Muscle of arm (tissue), 14 donors: ENCODE data around the gene LIN7C. TPM values are rescaled to one million over a fixed set of nuclear protein-coding genes. Genes with fewer than 3 reads are reported as not detected.
A peak's percentile ranks its signal among the peaks of the same experiment; 100 is the strongest.
"Not testable (repeated sequence)": the region's sequence is repeated elsewhere in the genome, so short reads cannot be mapped to it uniquely, and the experiment has no call there.

Experiments
- DNase-seq: peaks from one replicate; pipeline ENCODE4 v3.0.0-alpha.2; 2013
- long read RNA-seq, 11 donors: transcript quantifications; one replicate each; lab custom pipeline, GENCODE V29; 2026
- polyA plus RNA-seq, 12 donors: library from polyadenylated mRNA; unstranded; fragments of 120-200 nt; gene quantifications; one replicate each; pipeline ENCODE4 v1.2.1, GENCODE V29; 2013; ENCODE audit not compliant: insufficient read length in 12 of 12

Gene LIN7C
- 10 to 100 TPM in 11 of 12 donors, not detected in 1; 10.4 to 17.9 (median 14.8) TPM for polyA plus RNA-seq
- long read RNA-seq, donor 1, full-length matches to known transcripts = 7 of 7 reads
- long read RNA-seq, donor 1, partial matches to known transcripts = 0 of 7 reads
- long read RNA-seq, donor 1, other reads (novel, unspliced or antisense) = 0 of 7 reads
- long read RNA-seq, donor 2, full-length matches to known transcripts = 5 of 11 reads
- long read RNA-seq, donor 2, partial matches to known transcripts = 6 of 11 reads
- long read RNA-seq, donor 2, other reads (novel, unspliced or antisense) = 0 of 11 reads
- long read RNA-seq, donor 3, full-length matches to known transcripts = 4 of 4 reads
- long read RNA-seq, donor 3, partial matches to known transcripts = 0 of 4 reads
- long read RNA-seq, donor 3, other reads (novel, unspliced or antisense) = 0 of 4 reads
- long read RNA-seq, donor 4 = 0 reads
- long read RNA-seq, donor 5 = 0 reads
- long read RNA-seq, donor 6, full-length matches to known transcripts = 1 of 1 reads
- long read RNA-seq, donor 6, partial matches to known transcripts = 0 of 1 reads
- long read RNA-seq, donor 6, other reads (novel, unspliced or antisense) = 0 of 1 reads
- long read RNA-seq, donor 7, full-length matches to known transcripts = 3 of 3 reads
- long read RNA-seq, donor 7, partial matches to known transcripts = 0 of 3 reads
- long read RNA-seq, donor 7, other reads (novel, unspliced or antisense) = 0 of 3 reads
- long read RNA-seq, donor 8, full-length matches to known transcripts = 5 of 5 reads
- long read RNA-seq, donor 8, partial matches to known transcripts = 0 of 5 reads
- long read RNA-seq, donor 8, other reads (novel, unspliced or antisense) = 0 of 5 reads
- long read RNA-seq, donor 9 = 0 reads
- long read RNA-seq, donor 10, full-length matches to known transcripts = 2 of 2 reads
- long read RNA-seq, donor 10, partial matches to known transcripts = 0 of 2 reads
- long read RNA-seq, donor 10, other reads (novel, unspliced or antisense) = 0 of 2 reads
- long read RNA-seq, donor 11, full-length matches to known transcripts = 4 of 4 reads
- long read RNA-seq, donor 11, partial matches to known transcripts = 0 of 4 reads
- long read RNA-seq, donor 11, other reads (novel, unspliced or antisense) = 0 of 4 reads

DNA sequence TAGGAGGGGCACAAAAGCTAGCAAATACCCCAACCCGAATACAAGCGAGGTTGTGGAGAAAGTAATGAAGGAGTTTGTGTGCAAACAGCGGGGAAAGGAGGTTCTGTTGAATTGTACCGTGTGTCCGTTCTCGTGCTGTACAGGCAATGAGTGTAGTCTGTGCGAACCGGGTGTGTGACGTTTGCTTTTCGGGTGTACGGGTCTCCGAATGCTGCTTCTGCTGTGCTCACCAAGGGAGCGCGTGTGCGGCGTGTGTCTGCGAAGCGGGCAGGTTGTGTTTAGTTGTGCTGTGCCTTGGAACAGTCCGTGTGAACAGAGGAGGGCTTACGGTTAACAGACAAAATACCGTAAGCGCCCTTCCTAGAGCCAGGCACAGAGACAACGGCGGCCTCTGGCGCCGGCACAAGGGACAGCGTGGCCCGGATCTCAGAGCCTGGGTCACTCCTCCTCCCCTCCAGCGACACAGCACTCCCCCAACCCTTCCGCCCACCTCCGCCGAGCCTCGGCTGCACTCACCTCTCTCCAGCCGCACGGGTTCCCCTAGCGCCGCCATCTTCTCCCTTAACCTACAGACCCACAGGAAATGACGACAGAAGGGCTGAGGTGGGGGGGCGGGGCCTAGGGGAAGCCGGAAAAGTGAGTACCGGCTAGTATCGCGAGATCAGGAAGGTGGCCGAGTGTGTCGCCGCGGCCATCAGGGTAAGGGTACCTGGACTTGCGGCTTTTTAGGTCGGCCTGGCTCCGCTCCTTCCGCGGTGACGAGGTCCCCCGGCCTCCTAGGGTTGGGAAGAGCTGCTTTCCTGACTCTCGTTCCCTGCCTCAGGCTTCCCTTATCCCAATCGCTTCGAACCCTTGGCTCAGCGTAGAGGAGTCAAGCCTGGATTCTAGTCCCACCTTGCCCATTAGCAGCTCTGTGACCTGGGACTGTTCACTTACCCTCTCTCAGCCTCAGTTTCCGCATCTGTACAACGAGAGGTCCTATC is at the start of gene LIN7C:
TSS of gene LIN7C (minus strand) at position 570 of the 983 bp plus-strand sequence. CDS start at position 553, 17 bp downstream.
- peak; percentile 96 for DNase-seq

DNA sequence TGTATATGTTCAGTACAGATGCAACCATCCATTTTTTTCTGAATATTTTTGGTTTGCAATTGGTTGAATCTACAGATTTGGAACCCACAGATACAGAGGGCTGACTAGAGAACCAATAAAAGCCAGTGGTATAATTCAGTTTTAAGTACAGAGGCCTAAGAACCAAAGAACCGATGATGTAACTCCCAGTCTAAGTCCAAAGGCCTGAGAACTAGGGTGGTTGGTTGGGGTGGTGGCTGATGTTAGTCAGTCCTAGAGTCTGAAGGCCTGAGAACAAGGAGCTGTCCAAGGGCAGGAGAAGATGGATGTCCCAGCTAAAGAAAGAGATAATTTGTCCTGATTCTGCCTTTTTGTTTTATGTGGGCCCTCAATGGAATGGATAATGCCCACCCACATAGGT is 48.7 kb upstream of the LIN7C start:
- DNase-seq = no peak

GRCh38 chr11:27553186-27553585 is 46.6 kb upstream of the LIN7C start:
- DNase-seq = no peak

GRCh38 chr11:27552341-27552740 is 45.8 kb upstream of the LIN7C start:
- DNase-seq = no peak

GRCh38 chr11:27551127-27551526 is 44.6 kb upstream of the LIN7C start:
- DNase-seq = no peak

- DNase-seq = no peak
Observed at GRCh38 chr11:27545946-27546345, 39.4 kb upstream of the LIN7C start.

GRCh38 chr11:27545035-27545434 is 38.5 kb upstream of the LIN7C start:
- no peak for DNase-seq

- no peak for DNase-seq
Observed at GRCh38 chr11:27541790-27542189, 35.2 kb upstream of the LIN7C start.

DNA sequence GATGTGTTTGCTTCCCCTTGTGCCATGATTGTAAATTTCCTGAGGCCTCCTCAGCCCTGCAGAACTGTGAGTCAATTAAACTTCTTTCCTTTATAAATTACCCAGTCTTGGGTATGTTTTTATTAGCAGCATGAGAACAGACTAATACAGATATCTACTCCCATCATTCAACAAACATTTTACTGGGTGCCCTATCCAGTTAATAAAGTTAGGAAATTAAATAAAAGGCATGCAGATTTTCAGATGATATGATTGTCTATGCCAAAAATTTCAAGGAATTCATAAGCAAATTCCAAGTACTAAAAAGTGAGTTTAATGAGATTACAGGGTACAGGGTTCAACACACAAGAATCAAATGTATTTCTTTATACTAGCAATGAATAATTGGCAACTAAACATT is 33.5 kb upstream of the LIN7C start:
- no peak for DNase-seq

DNA sequence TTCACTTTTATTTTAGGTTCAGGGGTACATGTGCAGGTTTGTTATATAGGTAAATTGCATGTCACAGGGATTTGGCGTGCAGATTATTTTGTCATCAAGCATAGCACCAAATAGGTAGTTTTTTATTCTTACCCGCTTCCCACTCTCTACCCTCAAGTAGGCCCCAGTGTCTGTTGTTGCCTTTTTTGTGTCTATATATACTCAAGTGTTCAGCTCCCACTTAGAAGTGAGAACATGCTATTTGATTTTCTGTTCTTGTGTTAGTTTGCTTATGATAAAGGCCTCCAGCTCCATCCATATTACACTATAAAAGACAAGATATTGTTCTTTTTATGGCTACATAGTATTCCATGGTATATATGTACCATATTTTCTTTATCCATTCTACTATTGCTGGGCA is 28.5 kb upstream of the LIN7C start:
- DNase-seq = no peak

DNA sequence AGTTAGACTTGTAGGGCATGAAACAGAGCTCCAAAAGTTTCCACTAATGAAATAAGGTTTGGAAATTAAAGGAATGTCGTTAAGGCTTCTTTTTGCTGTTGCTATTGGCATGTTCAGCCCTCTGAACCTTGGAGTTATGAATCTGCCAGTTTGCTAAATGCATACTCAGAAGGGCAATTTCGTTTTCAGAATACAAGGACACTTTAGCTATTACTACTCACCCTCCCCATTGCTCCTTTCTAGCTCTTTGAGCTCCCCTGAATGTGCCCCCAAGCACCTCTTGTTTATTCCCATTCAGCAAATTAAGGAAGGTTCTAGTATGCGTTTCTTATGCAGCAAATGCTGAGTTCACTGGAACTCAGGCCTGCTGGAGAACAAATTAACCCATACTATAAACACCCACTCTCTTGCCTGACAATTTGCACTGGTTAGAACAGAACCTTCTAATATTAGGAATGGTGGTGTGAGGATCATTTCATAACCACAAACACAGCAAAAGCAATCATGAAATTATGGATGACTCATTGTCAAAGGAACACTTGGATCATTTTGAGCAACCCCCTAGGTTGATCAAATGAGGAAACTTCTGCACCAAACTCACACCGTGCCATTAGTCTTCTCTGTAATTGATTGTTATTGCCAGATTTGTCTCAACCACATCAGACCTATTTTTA is 26.2 kb upstream of the LIN7C start:
- DNase-seq = no peak

DNA sequence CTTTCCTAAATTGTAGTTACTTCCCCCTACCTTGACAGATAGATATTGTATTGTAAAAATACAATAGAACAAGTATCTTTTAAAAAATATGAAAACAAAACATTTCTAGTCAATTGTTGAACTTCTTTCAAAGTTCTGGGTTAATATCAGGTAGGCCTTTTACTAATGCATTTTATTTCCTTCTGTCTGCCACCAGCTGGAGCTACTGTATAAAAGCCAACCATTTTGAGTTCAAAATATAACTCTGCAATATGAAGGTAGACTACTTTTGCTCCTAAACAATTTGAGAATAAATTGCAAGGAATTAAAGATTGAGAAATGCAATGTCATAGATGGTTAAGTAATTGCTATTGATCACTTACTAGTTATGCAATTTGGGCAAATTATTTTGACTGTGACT is 22.1 kb upstream of the LIN7C start:
- no peak for DNase-seq

DNA sequence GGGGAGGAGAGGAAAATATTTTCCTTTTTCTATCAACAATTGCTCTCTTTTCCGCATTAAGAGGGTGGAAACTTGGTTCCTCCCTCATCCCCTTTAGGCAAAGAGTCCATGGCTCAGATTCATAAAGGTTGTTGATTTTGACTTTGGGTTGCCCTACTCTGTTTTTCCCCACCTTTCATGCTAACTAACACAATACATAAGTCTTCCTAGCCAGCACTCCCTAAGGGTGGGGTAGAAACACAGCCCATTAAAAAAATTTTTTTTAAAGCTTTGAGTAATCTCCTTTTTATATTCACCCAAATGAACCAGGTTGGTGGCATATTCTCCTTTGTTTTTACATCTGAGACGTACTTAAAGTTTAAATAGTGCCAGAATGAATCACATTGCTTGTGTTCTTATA is 20.0 kb upstream of the LIN7C start:
- DNase-seq = no peak

DNA sequence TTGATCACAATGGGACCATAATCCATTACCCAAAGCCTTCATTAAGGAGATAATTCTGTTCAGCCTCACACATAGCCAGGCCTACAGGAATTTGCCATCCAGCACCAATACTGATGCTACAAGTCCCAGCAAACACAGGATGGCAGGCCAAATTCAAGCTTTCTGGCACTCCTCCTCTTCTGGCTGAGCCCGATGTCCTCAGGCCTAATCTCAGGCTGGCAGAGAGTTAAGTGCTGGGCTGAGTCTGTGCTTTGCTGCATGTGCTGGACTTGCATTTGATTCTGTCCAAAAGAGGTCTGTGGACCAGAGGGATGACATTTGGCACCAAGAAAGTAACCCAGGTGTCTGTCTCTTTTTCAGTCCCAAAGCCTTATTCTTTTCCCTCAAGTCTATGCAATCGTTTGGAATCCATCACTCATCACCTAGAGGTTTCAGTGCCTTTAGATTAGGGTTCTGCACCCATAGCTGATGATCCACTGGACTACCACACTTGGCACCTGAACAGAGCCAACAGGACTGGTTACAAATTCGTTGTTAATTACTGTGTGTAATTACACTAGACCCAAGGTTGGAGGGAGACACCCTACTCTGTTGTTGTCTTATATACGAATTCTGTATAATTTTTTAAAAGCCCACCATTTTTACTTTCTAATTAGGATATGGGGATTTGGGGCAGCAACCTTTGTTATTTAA is 19.4 kb upstream of the LIN7C start:
- DNase-seq = no peak

- DNase-seq = no peak
Observed at GRCh38 chr11:27524155-27524554, 17.6 kb upstream of the LIN7C start.

GRCh38 chr11:27520226-27520625 is 13.7 kb upstream of the LIN7C start:
- DNase-seq = no peak

- no peak for DNase-seq
Observed at GRCh38 chr11:27518518-27518917, 11.9 kb upstream of the LIN7C start.

DNA sequence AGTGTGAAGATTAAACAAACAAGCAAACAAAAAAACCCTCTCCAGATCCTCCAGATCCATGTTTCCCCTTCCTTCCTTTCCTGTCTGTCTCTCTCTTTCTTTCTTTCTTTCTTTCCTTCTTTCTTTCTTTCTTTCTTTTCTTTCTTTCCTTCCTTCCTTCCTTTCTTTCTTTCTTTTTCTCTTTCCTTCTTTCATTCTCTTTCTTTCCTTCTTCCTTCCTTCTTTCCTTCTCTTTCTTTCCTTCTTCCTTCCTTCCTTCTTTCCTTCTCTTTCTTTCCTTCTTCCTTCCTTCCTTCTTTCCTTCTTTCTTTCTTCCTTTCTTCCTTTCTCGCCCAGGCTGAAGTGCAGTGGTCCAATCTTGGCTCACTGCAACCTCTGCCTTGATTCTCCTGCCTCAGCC is 10.9 kb upstream of the LIN7C start:
- DNase-seq = not testable (repeated sequence)

- DNase-seq = no peak
Observed at GRCh38 chr11:27514558-27514957, 8.0 kb upstream of the LIN7C start.

GRCh38 chr11:27514076-27514475 is 7.5 kb upstream of the LIN7C start:
- DNase-seq = no peak
